COLO829 (cell line): ENCODE data around the gene PODXL2.
"Not testable (repeated sequence)": the region's sequence is repeated elsewhere in the genome, so short reads cannot be mapped to it uniquely, and the experiment has no call there.

Experiments used
- DNase-seq: peaks from one replicate; pipeline ENCODE4 v3.0.0; 2012; ENCODE audit warnings: low spot score

Gene PODXL2

GRCh38 chr3:127676456-127676855 is 47.5 kb downstream of the PODXL2 start:
- no peak for DNase-seq

- DNase-seq: no peak
Measured at GRCh38 chr3:127676921-127677351, 48.0 kb downstream of the PODXL2 start.

GRCh38 chr3:127677541-127678314 is 48.7 kb downstream of the PODXL2 start:
- DNase-seq: no peak

- DNase-seq: no peak
Measured at GRCh38 chr3:127678315-127678599, 49.3 kb downstream of the PODXL2 start.

GRCh38 chr3:127678611-127679533 is 49.9 kb downstream of the PODXL2 start:
- DNase-seq: no peak

- no peak for DNase-seq
Measured at GRCh38 chr3:127679534-127680145, 50.7 kb downstream of the PODXL2 start.

- DNase-seq: no peak
Measured at GRCh38 chr3:127680146-127680661, 51.2 kb downstream of the PODXL2 start.

- no peak for DNase-seq
Measured at GRCh38 chr3:127680798-127681221, 51.8 kb downstream of the PODXL2 start.

- not testable (repeated sequence) for DNase-seq
Measured at GRCh38 chr3:127682175-127682554, 53.2 kb downstream of the PODXL2 start.

- DNase-seq: no peak
Measured at GRCh38 chr3:127682561-127682960, 53.6 kb downstream of the PODXL2 start.

- no peak for DNase-seq
Measured at GRCh38 chr3:127684871-127685707, 56.1 kb downstream of the PODXL2 start.

- DNase-seq: no peak
Measured at GRCh38 chr3:127685708-127686511, 56.9 kb downstream of the PODXL2 start.

- no peak for DNase-seq
Measured at GRCh38 chr3:127686512-127686894, 57.5 kb downstream of the PODXL2 start.

GRCh38 chr3:127687228-127687737 is 58.3 kb downstream of the PODXL2 start:
- no peak for DNase-seq

GRCh38 chr3:127688022-127688415 is 59.0 kb downstream of the PODXL2 start:
- DNase-seq: no peak

GRCh38 chr3:127688416-127689265 is 59.7 kb downstream of the PODXL2 start:
- no peak for DNase-seq

- DNase-seq: no peak
Measured at GRCh38 chr3:127689266-127689860, 60.4 kb downstream of the PODXL2 start.

- no peak for DNase-seq
Measured at GRCh38 chr3:127690106-127690505, 61.1 kb downstream of the PODXL2 start.

- DNase-seq: no peak
Measured at GRCh38 chr3:127690823-127691452, 62.0 kb downstream of the PODXL2 start.
